Esophagus (tissue), 2 donors: Measurements from ENCODE around the gene GSX1. TPM values are rescaled to one million over a fixed set of nuclear protein-coding genes. Genes with fewer than 3 reads are reported as not detected.
"Not testable (repeated sequence)": the region's sequence is repeated elsewhere in the genome, so short reads cannot be mapped to it uniquely, and the experiment has no call there.

Experiments used
- H3K27ac ChIP-seq, 2 donors: one replicate each; pipeline ENCODE4 v1.5.1; 2013; ENCODE audit warnings: low read depth in 2 of 2, mild to moderate bottlenecking in 2 of 2, inconsistent platforms in 1 of 2, low read length in 1 of 2, moderate library complexity in 1 of 2
- H3K27me3 ChIP-seq, 2 donors: one replicate each; pipeline ENCODE4 v1.6.1; 2013; ENCODE audit warnings: low read length in 2 of 2, control low read depth in 1 of 2, mild to moderate bottlenecking in 1 of 2; ENCODE audit not compliant: insufficient read depth in 2 of 2, control insufficient read depth in 1 of 2
- H3K36me3 ChIP-seq, 2 donors: one replicate each; pipeline ENCODE4 v1.6.1; 2013; ENCODE audit warnings: low read length in 1 of 2; ENCODE audit not compliant: control insufficient read depth in 2 of 2, insufficient read depth in 2 of 2
- H3K4me1 ChIP-seq, 2 donors: one replicate each; pipeline ENCODE4 v1.6.1; 2013; ENCODE audit warnings: low read length in 1 of 2; ENCODE audit not compliant: control insufficient read depth in 2 of 2, insufficient read depth in 2 of 2
- H3K4me3 ChIP-seq, 2 donors: one replicate each; pipeline ENCODE4 v1.5.1; 2013; ENCODE audit warnings: low read length in 2 of 2, mild to moderate bottlenecking in 2 of 2, low read depth in 1 of 2, moderate library complexity in 1 of 2
- H3K9me3 ChIP-seq, 2 donors: one replicate each; pipeline ENCODE4 v1.6.1; 2013; ENCODE audit warnings: mild to moderate bottlenecking in 2 of 2, low read depth in 1 of 2, low read length in 1 of 2, moderate library complexity in 1 of 2; ENCODE audit not compliant: control insufficient read depth in 2 of 2, insufficient read depth in 1 of 2
- WGBS, 2 donors: extraction: QIAGEN DNeasy Blood & Tissue Kit; methylation state at CpG; one replicate each; pipeline ENCODE4 v1.1.7; 2013; 5-methylcytosine and 5-hydroxymethylcytosine counted together
- polyA plus RNA-seq, 2 donors: library from polyadenylated mRNA; stranded (reverse); fragments of 200-250 nt; gene quantifications; one replicate each; pipeline ENCODE4 v1.2.3, GENCODE V29; 2013
- donor health status: healthy with polysubstance abuse.
- donor health status: Bipolar disorder and iron deficiency.

Gene GSX1
- polyA plus RNA-seq, 2 donors: not detected

- peaks cover 0 to 7% of the 10 kb centered on the region in 2 donors for H3K27me3 ChIP-seq
Measured at GRCh38 chr13:27808851-27809550, 16.7 kb downstream of the GSX1 start.

GRCh38 chr13:27810009-27810408, 17.7 kb downstream of the GSX1 start:
- no peaks in the 10 kb centered on the region for H3K36me3 ChIP-seq
- H3K9me3 ChIP-seq: no peaks in the 10 kb centered on the region
- H3K4me1 ChIP-seq: no peaks in the 10 kb centered on the region
- no peak overlapping the region for H3K27ac ChIP-seq
- WGBS, 2 donors: 70 to 71% methylated on average over 7 of the region's 7 CpGs
- peaks cover 0 to 7% of the 10 kb centered on the region in 2 donors for H3K27me3 ChIP-seq
- no peak overlapping the region for H3K4me3 ChIP-seq

More at GRCh38 chr13:27808851-27809550, 16.7 kb downstream of the GSX1 start:
- Histone ChIP-seq H3K4me1 (no peaks in the 10 kb centered on the region), H3K4me3 (no peak overlapping the region), H3K9me3 (no peaks in the 10 kb centered on the region), H3K36me3 (no peaks in the 10 kb centered on the region), H3K27ac (no peak overlapping the region)
- 60% methylated on average over 5 of the region's 5 CpGs for WGBS, 2 donors

- H3K27ac ChIP-seq: no peak overlapping the region
- H3K4me1 ChIP-seq: no peaks in the 10 kb centered on the region
- H3K36me3 ChIP-seq: no peaks in the 10 kb centered on the region
- no peak overlapping the region for H3K4me3 ChIP-seq
- 64 to 67% methylated on average over 2 of the region's 2 CpGs for WGBS, 2 donors
- peaks cover 0 to 5% of the 10 kb centered on the region in 2 donors for H3K27me3 ChIP-seq
- H3K9me3 ChIP-seq: no peaks in the 10 kb centered on the region
Measured at GRCh38 chr13:27810461-27810860, 18.2 kb downstream of the GSX1 start.

- Histone ChIP-seq H3K36me3 (no peaks in the 10 kb centered on the region), H3K27ac (no peak overlapping the region), H3K9me3 (no peaks in the 10 kb centered on the region), H3K27me3 (no peaks in the 10 kb centered on the region), H3K4me3 (no peak overlapping the region), H3K4me1 (no peaks in the 10 kb centered on the region)
- WGBS, 2 donors: 77 to 82% methylated on average over 9 of the region's 9 CpGs
Measured at GRCh38 chr13:27813826-27814225, 21.5 kb downstream of the GSX1 start.

GRCh38 chr13:27817832-27818231, 25.5 kb downstream of the GSX1 start:
- not testable (repeated sequence) for H3K4me1 ChIP-seq, H3K27ac ChIP-seq, H3K36me3 ChIP-seq, H3K4me3 ChIP-seq, H3K9me3 ChIP-seq
- 87 to 94% methylated on average over 2 of the region's 2 CpGs for WGBS, 2 donors
- peaks cover 5 to 12% of the 10 kb centered on the region in 2 donors for H3K27me3 ChIP-seq

- H3K4me3 ChIP-seq: no peak overlapping the region
- peaks cover 5 to 19% of the 10 kb centered on the region in 2 donors for H3K27me3 ChIP-seq
- WGBS, 2 donors: 2 to 4% methylated on average over 46 of the region's 46 CpGs
Measured at GRCh38 chr13:27820524-27821482, 28.5 kb downstream of the GSX1 start.

GRCh38 chr13:27821566-27821965, 29.3 kb downstream of the GSX1 start:
- peaks cover 5 to 19% of the 10 kb centered on the region in 2 donors for H3K27me3 ChIP-seq

More at GRCh38 chr13:27820524-27821482, 28.5 kb downstream of the GSX1 start:
- Histone ChIP-seq H3K36me3 (no peaks in the 10 kb centered on the region), H3K27ac (no peak overlapping the region), H3K9me3 (no peaks in the 10 kb centered on the region), H3K4me1 (no peaks in the 10 kb centered on the region)

GRCh38 chr13:27822258-27822872, 30.1 kb downstream of the GSX1 start:
- Histone ChIP-seq H3K36me3 (no peaks in the 10 kb centered on the region), H3K27ac (no peak overlapping the region), H3K9me3 (no peaks in the 10 kb centered on the region), H3K4me1 (no peaks in the 10 kb centered on the region), H3K27me3 (peaks cover 5 to 19% of the 10 kb centered on the region in 2 donors), H3K4me3 (no peak overlapping the region)
- WGBS, 2 donors: 4 to 8% methylated on average over 17 of the region's 17 CpGs

More at GRCh38 chr13:27821566-27821965, 29.3 kb downstream of the GSX1 start:
- Histone ChIP-seq H3K4me1 (no peaks in the 10 kb centered on the region), H3K9me3 (no peaks in the 10 kb centered on the region), H3K4me3 (no peak overlapping the region), H3K36me3 (no peaks in the 10 kb centered on the region), H3K27ac (no peak overlapping the region)
- WGBS, 2 donors: 4 to 6% methylated on average over 12 of the region's 12 CpGs

GRCh38 chr13:27822873-27823311, 30.6 kb downstream of the GSX1 start:
- H3K27ac ChIP-seq: no peak overlapping the region
- H3K4me1 ChIP-seq: no peaks in the 10 kb centered on the region
- peaks cover 5 to 19% of the 10 kb centered on the region in 2 donors for H3K27me3 ChIP-seq
- no peaks in the 10 kb centered on the region for H3K9me3 ChIP-seq
- no peak overlapping the region for H3K4me3 ChIP-seq
- H3K36me3 ChIP-seq: no peaks in the 10 kb centered on the region
- 4 to 5% methylated on average over 18 of the region's 18 CpGs for WGBS, 2 donors
